Stimulated activated CD8-positive, alpha-beta memory T cell treated with anti-CD3 and anti-CD28 coated beads, Interleukin-15, amount 100 ng/mL, for 4 hours (primary cell): ENCODE measurements around the gene SMG1.

Experiments
- DNase-seq, 2 donors: peaks; one replicate each; pipeline ENCODE4 v3.0.0-alpha.2; 2020; ENCODE audit warnings: low read depth in 2 of 2

The SMG1 gene

DNA sequence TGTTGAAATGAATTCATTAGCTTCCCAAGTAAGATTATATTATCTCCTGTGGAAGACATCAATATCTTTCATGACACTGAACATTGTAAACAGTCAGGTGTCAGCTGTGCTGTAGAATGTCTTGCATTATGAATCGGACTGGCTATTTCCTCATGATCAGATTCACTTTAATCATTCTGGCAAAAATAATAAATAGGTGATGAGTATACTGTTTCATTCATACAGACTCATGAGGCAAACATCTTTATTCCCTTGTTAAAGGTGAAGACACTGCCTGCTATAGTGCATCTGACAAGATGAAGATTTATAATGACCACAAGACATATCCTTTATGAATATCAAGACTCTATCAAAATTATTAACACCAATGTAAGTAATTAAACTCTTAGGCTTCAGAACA is 73.6 kb downstream of the SMG1 start:
- no peak for DNase-seq

DNA sequence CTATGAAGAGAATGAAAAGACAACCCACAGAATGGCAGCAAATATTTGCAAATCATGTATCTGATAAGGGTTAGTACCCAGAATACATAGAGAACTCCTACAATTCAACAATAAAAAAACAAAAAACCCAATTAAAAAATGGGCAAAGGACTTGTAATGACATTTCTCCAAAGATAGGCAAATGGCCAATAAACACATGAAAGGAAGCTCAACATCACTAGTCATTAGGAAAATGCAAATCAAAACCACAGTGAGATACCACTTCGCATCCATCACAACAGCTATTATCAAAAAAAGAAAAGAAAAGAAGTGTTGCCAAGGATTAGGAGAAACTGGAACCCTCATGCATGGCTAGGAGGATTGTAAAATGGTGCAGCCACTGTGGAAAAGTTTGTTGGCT is 79.8 kb downstream of the SMG1 start:
- no peak for DNase-seq

DNA sequence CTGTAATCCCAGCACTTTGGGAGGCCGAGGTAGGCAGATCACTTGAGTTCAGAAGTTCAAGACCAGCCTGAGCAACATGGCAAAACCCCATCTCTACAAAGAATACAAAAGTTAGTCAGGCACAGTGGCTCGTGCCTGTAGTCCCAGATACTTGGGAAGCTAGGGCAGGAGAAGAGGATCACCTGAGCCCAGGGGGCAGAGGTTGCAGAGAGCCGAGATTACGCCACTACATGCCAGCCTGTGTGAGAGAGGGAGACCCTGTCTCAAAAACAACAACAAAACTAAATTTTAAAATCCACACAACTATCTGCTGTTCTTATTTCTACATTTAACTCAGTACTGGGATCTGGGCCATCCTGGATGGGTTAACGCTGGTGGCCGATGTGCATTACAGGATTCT is 83.6 kb downstream of the SMG1 start:
- no peak for DNase-seq

DNA sequence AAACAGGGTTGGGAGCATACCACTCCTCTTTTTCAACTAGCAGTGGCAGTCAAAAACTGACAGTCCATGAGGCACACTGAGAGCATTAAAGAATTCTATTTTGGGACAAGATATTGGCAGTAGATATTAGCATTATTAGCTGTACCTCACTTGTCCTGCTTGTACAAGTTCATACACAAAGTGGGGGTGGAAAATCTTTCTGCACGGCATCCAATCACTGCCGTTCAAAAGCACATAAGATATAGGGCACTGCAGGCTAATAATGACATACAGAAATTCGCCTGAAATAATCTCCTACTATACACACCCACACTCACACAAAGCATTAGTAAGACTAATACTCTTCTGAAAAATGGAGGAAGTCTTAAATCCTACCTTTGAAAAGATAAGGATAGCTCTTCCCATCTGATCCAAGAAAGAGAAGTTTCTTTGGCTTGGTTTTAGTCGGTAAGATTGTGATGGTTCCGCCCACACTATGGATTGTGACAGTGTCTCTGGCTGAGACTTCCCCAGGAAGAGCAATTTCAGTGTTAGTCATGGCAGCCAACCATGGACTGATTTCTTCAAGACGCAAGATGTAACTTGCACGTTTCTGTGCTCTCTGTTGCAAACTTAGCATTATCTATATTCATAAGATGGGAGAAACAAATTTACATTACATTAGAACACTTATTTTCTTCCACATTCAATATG is 84.2 kb downstream of the SMG1 start:
- no peak for DNase-seq

DNA sequence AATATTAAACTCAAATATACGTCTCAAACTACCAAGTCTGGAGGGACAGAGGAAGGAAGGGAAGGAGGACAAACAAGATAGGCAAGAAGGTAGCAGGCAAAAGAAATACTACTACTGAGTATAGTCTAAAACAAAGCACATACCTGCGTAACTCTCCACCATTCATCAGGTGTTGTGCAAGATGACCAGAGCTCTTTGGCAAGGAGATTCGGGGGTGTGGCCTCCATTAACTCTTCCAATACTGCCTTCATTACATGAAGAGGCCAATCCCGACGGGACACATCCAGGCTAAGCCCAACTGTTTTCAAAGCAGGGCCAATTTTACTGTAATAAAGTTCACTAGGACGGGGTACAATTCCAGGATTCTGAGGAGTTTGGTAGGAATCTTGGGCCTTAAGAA is 86.7 kb downstream of the SMG1 start:
- DNase-seq, result no peak

DNA sequence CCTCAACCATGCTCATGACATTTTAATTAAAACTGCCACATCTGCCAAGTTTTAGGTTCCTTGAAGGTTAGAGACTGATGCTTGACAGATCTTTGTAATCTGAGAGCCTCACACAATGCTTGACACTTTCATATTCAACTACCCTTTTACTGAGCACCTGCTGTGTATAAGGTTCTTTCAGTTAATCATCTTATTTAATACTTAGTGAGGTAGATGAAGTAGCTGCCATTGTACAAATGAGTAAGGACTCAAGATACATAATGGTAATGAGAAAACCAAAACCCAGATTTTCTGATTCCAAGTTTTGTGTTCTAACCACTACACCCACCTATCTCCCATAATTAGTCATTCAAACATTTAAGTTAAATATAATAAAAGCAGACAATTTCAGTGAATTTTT is 89.5 kb downstream of the SMG1 start:
- DNase-seq, result no peak

DNA sequence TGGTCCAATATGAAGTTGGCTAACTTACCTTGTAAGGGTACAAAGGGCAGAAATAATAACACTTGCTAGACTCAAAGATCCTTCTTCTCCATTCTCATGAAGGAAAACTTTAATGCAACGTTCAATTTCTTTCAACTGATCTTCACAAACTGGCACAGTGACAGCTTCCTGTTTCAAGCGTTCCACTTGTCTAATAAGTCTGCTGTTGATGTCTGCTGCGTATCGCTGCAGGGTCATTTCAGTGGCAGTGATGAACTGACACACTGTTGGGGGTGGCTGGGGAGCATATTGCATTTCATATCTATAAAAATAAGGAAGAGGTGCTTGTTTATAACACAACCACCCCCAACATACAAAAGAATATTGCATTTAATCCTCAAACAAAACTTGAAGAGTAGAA is 91.3 kb downstream of the SMG1 start:
- DNase-seq, result no peak

DNA sequence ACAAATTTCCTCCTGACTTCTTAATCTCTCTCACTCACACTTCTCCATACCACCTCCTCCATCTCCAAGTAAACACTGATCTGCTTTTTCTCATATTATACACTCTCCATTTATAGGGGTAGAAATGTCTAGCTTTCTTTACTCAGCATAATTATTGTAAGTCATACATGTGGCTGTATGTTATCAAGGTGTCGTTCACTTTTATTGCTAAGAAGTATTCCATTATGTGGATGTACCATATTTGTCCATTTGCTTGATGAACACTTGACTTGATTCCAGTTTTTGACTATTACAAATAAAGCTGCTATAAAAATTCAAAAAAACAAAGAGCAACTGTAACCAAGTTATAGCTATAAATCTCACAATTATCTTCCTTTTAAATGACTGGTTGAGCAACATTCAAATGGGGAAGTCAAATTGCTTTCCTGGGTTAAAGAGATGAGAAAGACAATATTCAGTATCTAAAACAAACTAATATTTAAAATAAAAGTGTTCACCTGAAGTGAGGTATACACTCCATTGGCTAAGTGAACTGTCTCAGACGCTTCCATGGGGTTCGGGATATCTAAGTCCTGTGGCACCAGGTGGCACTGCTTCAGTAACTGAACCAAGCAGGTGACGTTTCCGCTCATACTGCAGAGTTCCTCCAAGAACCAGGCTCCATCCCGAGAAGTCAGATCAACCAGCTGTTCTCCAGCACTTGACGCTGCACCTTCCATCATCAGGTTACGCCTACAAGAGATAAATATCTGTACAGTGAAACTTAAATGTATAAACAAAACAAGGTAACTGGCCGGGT is 92.3 kb downstream of the SMG1 start:
- no peak for DNase-seq

DNA sequence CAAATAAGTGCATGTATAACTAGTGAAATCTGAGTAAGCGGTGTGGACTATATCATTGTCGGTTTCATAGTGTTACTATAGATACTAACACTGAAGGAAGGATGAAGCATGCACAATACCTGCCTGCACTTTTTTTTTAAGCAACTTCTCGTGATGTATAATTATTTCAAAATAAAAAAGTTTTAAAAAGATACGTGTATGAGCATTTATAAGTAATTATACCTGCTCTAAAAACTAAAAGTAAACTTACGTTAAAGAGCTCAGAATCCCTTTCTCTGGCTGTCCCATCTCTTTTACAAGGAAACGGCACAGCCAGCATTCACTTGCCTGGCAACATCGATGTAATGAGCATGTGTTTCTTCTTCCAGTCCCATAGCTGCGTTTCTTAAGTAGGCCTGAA is 93.6 kb downstream of the SMG1 start:
- no peak for DNase-seq

DNA sequence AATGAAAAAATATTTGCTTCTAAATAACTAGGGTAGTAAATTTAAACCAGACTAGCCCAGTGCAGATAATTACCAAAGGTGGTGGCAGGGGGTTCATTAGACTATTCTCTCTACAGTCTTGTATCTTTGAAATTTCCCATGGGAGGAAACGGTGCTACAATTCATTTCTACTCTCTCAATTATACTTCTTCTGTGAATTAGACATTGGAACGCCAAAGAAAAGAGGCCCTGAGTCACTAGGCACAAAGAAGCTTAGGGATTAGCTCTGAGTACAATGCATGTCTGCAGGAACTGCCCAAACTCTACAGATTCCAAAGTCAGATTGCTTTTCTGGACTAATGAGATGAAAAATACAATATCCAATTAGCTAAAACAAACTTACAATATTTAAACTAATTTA is 94.2 kb downstream of the SMG1 start:
- no peak for DNase-seq

DNA sequence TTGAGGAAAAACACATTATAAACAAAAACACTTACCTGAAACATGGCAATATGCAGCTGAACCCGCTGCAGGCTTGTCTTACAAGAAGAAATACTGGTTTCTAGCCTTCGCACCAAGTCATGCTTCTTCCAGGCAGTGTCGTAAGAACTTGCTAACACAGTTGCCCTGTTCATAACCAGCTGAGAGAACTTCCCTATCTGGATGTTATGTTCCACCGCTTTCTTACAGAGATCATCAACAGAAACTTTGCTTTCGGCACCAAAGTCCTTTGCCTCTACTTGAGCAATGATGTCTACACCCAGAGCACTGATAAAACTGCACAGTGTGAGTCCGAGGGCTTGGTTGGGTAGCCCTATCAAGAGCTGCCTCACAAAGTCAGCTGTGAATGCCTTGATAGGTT is 97.0 kb downstream of the SMG1 start:
- DNase-seq, result no peak

DNA sequence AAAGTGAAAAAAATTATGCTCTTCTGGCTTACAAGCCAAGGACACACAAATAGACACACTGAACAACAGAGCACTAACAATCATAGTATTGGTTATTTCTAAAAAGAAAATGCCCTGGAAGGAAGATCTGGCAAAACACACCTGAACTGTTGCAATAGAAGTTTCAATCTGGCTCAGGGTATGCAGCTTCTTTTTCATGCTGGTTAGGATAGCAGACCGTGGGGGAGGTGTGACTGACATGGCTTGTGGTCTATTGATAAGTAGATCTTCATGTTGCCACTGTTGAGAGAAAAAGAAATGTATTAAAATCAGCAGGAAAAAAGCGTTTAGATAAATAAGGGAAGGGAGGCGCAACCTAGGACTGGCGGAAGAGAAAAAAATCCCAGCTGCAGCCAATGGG is 98.3 kb downstream of the SMG1 start:
- no peak for DNase-seq

DNA sequence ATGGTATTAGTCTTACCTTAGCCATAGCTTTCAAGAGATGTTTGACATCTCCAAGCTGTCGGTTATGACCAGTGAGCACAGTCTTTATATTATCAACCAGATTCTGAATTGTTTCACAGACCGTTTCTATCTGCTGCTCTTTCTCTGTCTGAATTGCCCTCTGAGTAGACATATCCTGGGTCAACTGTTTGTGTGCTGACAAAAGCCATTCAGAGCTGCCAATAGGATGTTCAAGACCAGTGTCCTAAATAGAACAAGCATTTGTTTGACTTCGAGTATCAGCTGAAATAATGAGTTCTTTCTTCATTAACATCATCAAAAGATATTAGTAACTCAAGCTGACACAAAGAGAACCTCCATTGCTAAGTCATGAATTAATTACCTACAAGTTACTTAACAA is 109.9 kb downstream of the SMG1 start:
- no peak for DNase-seq

DNA sequence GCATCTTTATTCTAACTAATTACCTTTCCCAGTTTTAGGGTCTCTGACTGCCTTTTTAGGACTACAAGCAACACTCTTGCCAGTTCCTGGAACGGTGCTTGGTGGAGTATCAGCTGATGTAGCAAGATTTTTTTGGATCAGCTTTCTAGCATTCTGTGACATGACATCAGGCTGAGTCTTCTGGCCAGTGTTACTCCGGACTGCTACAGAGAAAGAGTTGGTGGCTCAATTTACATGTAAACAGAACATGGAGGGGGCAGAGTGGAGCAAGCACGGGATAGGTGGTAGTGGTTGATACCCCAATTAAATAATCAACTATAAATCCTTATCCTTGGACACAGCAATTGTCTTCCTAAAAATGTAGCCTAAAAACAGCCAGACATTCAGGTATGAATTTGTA is 114.3 kb downstream of the SMG1 start:
- DNase-seq, result no peak

DNA sequence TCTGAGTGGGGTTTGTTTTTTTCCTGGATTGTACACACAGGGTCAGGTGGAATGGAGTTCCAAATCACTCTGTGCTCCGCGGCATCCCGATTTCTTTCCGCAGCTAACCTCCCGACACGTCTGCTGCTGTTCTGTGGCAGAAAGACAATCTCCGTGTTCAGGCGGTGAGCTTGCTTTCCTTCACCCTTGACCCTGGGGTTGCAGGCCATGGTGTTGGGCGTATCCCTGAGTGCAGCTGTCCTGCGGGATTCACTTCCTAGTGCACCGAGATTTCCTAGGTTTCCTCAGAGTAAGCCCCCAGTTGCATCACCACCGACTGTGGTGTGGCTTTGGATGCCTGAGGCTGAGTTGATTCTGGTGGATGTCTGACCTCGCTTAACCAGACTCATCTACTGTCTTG is 117.0 kb downstream of the SMG1 start:
- DNase-seq, result no peak

DNA sequence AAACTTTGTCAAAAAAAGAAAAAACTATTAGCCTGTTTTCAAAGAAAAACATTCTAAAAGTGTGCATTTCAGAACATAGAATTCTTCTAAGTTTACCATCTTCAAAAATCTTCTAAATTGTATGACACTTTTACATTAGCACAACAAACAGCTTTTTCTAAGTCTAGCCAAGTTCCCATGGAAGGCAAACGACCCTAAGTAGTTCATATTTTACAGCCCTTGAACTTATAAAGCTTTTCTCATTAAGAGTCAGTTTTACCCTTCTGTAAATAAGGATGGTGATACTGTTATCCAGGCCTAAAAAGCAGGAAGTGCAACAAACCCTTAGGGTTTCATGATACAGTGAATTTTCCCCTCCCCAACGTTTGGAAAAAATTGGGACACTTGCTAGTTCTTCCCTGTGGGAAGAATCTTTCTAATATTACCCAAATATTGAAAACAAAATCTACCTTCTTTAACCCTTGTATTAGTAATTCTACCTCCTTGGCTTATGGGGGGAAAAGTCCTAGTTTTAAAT is 120.9 kb downstream of the SMG1 start:
- no peak for DNase-seq

DNA sequence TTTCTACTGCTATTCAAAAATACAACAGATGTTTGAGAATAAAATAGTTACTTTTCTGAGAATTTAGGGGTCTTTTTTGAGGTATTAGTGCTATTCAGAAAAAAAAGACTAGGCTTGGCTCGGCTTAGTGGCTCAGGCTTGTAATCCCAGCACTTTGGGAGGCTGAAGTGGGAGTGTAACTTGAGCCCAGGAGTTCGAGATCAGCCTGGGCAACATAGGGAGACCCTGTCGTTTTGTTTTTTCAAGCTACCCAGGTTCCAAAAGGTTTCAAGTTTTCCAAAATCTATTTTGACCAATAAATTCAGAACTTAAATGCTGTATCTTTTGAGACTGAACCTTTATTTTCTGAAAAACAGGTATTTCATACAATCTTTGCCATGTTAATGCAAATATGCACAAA is 121.7 kb downstream of the SMG1 start:
- DNase-seq, result no peak

DNA sequence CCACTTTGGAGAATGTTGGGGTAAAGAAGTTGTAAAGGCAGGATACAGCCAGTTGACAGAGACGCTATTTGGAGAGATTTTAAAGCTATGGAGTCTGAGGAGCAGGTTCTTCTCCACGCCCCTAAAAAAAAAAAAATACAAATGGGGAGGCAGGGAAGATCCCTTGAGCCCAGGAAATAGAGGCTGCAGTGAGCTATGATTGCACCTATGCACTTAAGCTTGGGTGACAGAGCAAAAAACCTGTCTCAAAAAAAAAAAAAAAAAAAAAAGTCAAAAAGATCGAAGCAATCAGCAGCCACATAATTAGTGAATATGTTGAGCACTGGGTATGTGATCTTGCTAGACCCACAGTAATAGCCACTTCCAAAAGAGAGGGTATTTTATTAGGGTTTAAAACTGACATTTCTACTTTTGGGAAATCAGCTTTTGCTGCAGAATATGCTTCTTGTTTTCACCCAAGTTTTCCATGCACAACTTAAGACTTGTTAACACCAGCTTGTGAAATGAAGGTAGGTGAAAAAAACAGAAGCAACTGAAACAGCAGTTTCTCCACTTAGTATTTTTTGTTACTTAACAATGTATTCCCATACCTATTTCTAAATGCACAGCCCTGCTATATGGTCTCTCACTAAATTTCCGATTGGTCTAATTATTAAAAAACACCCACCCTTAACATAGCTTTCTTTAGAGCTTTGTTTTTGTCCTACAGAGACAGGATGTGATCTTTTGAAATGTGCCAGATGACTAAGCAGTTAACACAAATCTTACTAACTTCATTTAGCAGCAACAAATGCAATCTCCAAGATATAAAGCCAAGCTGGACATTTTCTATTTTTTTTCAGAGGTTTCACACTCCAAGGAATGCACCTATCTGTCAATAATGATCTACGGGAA is 122.4 kb downstream of the SMG1 start:
- no peak for DNase-seq

DNA sequence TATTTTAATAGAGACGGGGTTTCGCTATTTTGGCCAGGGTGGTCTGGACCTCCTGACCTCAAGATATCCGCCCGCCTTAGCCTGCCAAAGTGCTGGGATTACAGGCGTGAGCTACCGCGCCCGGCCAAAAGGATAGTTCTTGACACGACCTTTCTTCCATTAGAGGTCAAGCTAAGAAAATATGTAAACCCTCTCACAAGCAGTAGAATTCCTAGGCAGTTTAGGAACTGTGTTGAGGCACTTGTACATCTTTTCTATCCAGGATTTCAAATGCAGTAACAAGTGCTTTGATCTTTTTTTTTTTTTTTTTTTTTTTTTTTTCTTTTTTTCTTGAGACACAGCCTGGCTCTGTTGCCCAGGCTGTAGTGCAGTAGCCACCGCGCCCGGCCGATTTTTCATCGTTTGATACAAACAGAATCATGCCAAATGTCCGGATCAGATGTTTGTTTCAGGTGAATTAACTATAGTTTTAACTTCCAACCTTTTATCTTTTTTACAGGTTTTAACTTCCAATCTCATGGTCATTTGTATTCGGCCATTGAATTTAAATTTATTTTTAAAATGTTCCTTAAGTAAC is 123.4 kb downstream of the SMG1 start:
- no peak for DNase-seq

DNA sequence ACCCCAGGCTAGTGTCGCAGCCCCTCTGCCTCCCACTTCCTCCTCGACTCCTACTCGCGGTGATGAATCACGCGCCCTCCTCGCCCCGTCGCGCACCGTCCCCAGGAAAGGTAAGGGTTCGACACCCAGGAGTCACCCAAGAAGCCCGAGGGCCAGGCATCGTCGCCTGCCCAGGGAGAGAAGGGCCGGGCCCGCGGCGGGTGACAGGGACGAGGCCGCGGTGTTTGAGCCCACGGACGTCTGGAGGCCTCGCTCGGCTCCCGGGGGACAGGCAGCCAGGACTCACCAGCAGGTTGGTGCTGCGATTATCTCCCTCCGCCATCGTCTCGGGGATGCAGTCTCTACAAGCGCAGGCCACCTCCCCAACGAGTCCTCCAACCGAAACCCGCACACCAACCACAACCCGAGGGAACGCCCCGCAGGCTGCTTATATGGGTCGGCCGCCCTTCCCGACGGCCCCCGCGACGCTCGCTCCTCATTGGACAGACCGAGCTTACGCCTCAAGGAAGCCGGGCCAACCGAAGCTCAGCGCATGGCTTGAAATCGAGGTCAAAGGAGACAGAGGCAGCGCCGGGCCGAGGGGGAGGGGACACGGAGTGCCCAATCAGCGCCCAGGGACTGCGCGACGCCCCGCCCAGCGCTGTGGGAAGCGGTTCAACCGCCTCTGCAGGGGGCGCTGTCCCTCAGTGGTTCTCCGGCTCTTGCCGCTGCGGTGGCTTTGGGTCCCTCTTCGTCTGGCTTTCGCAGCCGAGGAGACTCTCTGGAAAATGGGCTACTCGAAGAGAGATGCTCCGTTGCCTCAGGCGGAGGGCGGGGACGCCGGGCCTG is 124.8 kb downstream of the SMG1 start, which contains the start of gene ARL6IP1:
ARL6IP1 (minus strand) TSS at position 405 of the 828 bp plus-strand sequence; CDS start at position 322, 83 bp downstream.
- peak; percentile 96 to 97 for DNase-seq

DNA sequence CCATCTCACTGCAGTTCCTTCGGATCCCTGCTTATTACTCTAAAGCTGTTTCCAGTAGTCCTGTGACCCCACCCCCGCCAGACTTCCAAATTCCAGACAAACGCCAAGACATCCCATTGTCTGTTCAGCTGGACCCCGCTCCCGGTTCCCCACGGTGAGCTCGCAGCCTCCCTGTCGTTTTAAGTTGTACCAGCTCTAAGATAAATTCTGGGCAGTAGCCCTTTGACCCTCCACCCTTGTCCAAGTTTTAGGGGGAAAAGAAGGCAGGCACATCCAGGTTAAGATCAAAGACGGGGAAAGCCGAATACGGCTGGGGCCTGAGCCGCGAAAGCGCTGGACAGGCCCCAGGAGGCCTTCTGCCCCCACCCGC is 125.4 kb downstream of the SMG1 start:
- no peak for DNase-seq
